ENCODE results near the gene THUMPD3. TPM values are rescaled to one million over a fixed set of nuclear protein-coding genes. Genes with fewer than 3 reads are reported as not detected.

The THUMPD3 gene
- total RNA-seq, 4 donors from 2014 or later = 18.8 to 32.1 (median 25.8) TPM

GRCh38 chr3:9339761-9340471 lies 22.9 kb upstream of the THUMPD3 start:
- H3K27ac ChIP-seq = peak overlapping the region in 2 of 4 donors; percentile 16 to 26
- ATAC-seq = no peak
- H3K36me3 ChIP-seq = no peaks in the 10 kb centered on the region
- WGBS, 2 donors (ENCODE audit: low coverage in 1 of 2) = 14 to 31% methylated on average over 1 of the region's 1 CpG
- H3K4me1 ChIP-seq = peaks cover 0 to 17% (median 0%) of the 10 kb centered on the region in 3 donors
- H3K4me3 ChIP-seq = no peak overlapping the region
- H3K9me3 ChIP-seq = no peaks in the 10 kb centered on the region
- no peaks in the 10 kb centered on the region for H3K27me3 ChIP-seq
- TF ChIP-seq, protein P1, sequence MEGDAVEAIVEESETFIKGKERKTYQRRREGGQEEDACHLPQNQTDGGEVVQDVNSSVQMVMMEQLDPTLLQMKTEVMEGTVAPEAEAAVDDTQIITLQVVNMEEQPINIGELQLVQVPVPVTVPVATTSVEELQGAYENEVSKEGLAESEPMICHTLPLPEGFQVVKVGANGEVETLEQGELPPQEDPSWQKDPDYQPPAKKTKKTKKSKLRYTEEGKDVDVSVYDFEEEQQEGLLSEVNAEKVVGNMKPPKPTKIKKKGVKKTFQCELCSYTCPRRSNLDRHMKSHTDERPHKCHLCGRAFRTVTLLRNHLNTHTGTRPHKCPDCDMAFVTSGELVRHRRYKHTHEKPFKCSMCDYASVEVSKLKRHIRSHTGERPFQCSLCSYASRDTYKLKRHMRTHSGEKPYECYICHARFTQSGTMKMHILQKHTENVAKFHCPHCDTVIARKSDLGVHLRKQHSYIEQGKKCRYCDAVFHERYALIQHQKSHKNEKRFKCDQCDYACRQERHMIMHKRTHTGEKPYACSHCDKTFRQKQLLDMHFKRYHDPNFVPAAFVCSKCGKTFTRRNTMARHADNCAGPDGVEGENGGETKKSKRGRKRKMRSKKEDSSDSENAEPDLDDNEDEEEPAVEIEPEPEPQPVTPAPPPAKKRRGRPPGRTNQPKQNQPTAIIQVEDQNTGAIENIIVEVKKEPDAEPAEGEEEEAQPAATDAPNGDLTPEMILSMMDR (IDR thresholded peaks at IDR 0.05) = no peak
- TF ChIP-seq POLR2AphosphoS5 (IDR thresholded peaks at IDR 0.05) = no peak
- TF ChIP-seq POLR2A (IDR thresholded peaks at IDR 0.05) = no peak
- TF ChIP-seq EP300 (IDR thresholded peaks at IDR 0.05) = no peak

DNA sequence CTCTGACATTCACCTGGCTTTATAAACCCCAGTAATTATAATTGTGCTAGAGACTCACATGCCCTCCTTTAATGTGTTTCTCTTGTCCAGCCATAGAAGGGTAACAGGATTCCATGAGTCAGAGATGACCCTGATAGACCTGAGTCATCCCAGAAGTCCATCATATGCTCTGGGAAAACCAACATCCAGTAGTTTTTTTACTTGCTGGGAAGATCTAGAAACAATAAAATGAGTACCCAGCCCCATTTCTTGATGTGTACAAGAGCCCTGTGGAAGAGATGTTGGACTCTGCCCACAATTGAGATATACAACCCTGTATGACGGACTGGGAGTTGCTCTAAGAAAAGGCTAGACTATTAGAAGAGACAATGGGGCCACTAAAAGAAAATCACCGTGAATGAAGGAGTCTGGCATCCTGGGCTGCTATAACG lies 22.4 kb upstream of the THUMPD3 start:
- Histone ChIP-seq H3K27me3 (no peaks in the 10 kb centered on the region), H3K4me1 (peaks cover 0 to 17% (median 0%) of the 10 kb centered on the region in 3 donors), H3K9me3 (no peaks in the 10 kb centered on the region), H3K27ac (peak overlapping the region in 2 of 4 donors; percentile 16 to 26), H3K36me3 (no peaks in the 10 kb centered on the region), H3K4me3 (no peak overlapping the region)
- no peak for ATAC-seq
- 76 to 87% methylated on average over 3 of the region's 3 CpGs for WGBS, 2 donors (ENCODE audit: low coverage in 1 of 2)
- TF ChIP-seq POLR2A (IDR thresholded peaks at IDR 0.05) = no peak
- TF ChIP-seq EP300 (IDR thresholded peaks at IDR 0.05) = no peak

- TF ChIP-seq EP300 (IDR thresholded peaks at IDR 0.05) = no peak
- TF ChIP-seq, protein P1 (IDR thresholded peaks at IDR 0.05) = no peak
- TF ChIP-seq POLR2AphosphoS5 (IDR thresholded peaks at IDR 0.05) = no peak
- no peak for TF ChIP-seq POLR2A (IDR thresholded peaks at IDR 0.05)
- no peaks in the 10 kb centered on the region for H3K36me3 ChIP-seq
- WGBS, 2 donors (ENCODE audit: low coverage in 1 of 2) = 68 to 90% methylated on average over 4 of the region's 4 CpGs
- H3K9me3 ChIP-seq = no peaks in the 10 kb centered on the region
- no peaks in the 10 kb centered on the region for H3K27me3 ChIP-seq
- no peak overlapping the region for H3K27ac ChIP-seq
- no peak for ATAC-seq
- no peak overlapping the region for H3K4me3 ChIP-seq
- peaks cover 0 to 17% (median 0%) of the 10 kb centered on the region in 3 donors for H3K4me1 ChIP-seq
Measured at GRCh38 chr3:9342696-9343095, 20.2 kb upstream of the THUMPD3 start.

DNA sequence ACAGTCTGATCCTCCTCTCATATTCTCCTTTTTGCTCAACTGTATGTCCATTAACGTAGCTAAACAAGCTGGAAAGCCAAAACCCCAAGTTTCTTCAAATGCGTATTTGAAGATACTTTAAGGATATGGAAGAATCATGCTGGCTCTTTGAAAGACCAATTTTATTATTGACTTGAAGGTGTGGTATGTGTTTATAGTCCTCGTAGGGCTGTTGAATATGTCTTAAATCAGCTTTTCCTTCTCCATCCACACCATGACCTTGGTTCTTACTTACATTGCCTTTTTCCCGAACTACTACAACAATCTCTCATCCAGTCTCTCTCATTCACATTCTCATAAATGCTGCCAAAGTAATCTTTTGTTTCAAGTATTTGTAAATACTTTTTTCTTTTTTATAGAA lies 19.7 kb upstream of the THUMPD3 start:
- Histone ChIP-seq H3K36me3 (no peaks in the 10 kb centered on the region), H3K4me3 (no peak overlapping the region), H3K27ac (no peak overlapping the region), H3K9me3 (no peaks in the 10 kb centered on the region), H3K27me3 (no peaks in the 10 kb centered on the region), H3K4me1 (peaks cover 0 to 17% (median 0%) of the 10 kb centered on the region in 3 donors)
- TF ChIP-seq POLR2A (IDR thresholded peaks at IDR 0.05) = no peak
- TF ChIP-seq POLR2AphosphoS5 (IDR thresholded peaks at IDR 0.05) = no peak
- TF ChIP-seq, protein P1 (IDR thresholded peaks at IDR 0.05) = no peak
- TF ChIP-seq EP300 (IDR thresholded peaks at IDR 0.05) = no peak
- ATAC-seq = no peak
- 69 to 78% methylated on average over 4 of the region's 4 CpGs for WGBS, 2 donors (ENCODE audit: low coverage in 1 of 2)

- no peak overlapping the region for H3K27ac ChIP-seq
- no peaks in the 10 kb centered on the region for H3K27me3 ChIP-seq
- WGBS, 2 donors (ENCODE audit: low coverage in 1 of 2) = 27% methylated on average over 1 of the region's 1 CpG; no CpG with 5 or more reads in 1 of the 2 donors
Measured at GRCh38 chr3:9345041-9345440, 17.8 kb upstream of the THUMPD3 start.

More at GRCh38 chr3:9345041-9345440, 17.8 kb upstream of the THUMPD3 start:
- H3K4me3 ChIP-seq = no peak overlapping the region
- no peak for ATAC-seq
- peaks cover 0 to 13% of the 10 kb centered on the region in 2 donors for H3K36me3 ChIP-seq
- TF ChIP-seq POLR2AphosphoS5 (IDR thresholded peaks at IDR 0.05) = no peak
- TF ChIP-seq, protein P1 (IDR thresholded peaks at IDR 0.05) = no peak
- TF ChIP-seq POLR2A (IDR thresholded peaks at IDR 0.05) = no peak
- TF ChIP-seq EP300 (IDR thresholded peaks at IDR 0.05) = no peak
- H3K4me1 ChIP-seq = peaks cover 0 to 10% (median 0%) of the 10 kb centered on the region in 3 donors
- H3K9me3 ChIP-seq = no peaks in the 10 kb centered on the region
